Keratinocyte (primary cell): ENCODE measurements around the gene GOLPH3L.

Source experiments
- EZH2 ChIP-seq: IDR thresholded peaks from one replicate; pipeline ENCODE4 v1.6.1; 2012; ENCODE audit warnings: inconsistent platforms, mild to moderate bottlenecking, low read length, moderate library complexity
- TF ChIP-seq, protein P1 (sequence below), 3 experiments: IDR thresholded peaks in 1 of 3; conservative IDR thresholded peaks in 1 of 3; optimal IDR thresholded peaks in 1 of 3; 2 replicates in 2 of 3; 3 replicates in 1 of 3; pipeline versions ENCODE3 to v1.5.1; 2011; ENCODE audit warnings: low read length in 3 of 3, mild to moderate bottlenecking in 3 of 3, moderate library complexity in 2 of 3, control low read depth in 1 of 3, inconsistent platforms in 1 of 3; ENCODE audit not compliant: insufficient read depth in 2 of 3; ENCODE audit errors: extremely low read depth in 1 of 3

DNA sequence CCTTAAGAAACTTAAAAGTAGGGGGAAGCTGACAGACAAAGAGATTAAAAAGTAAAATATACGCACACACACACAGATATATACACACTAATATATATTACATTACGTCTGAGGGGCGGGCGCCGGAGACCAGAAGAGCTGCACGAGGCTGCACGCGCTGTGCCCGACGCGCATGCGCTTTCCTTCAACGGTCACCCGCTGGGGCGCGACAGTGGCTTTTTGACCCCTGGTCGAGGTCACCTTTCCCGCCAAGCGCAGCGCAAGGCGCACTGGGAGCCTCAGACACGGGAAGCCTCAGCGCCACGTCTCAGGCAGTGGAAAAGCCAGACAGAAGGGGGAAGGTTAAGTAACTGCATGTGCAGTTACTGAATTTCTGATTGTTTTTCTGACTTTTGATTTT is 23.7 kb upstream of the GOLPH3L start, which contains the start of gene HORMAD1:
- TF ChIP-seq, protein P1, sequence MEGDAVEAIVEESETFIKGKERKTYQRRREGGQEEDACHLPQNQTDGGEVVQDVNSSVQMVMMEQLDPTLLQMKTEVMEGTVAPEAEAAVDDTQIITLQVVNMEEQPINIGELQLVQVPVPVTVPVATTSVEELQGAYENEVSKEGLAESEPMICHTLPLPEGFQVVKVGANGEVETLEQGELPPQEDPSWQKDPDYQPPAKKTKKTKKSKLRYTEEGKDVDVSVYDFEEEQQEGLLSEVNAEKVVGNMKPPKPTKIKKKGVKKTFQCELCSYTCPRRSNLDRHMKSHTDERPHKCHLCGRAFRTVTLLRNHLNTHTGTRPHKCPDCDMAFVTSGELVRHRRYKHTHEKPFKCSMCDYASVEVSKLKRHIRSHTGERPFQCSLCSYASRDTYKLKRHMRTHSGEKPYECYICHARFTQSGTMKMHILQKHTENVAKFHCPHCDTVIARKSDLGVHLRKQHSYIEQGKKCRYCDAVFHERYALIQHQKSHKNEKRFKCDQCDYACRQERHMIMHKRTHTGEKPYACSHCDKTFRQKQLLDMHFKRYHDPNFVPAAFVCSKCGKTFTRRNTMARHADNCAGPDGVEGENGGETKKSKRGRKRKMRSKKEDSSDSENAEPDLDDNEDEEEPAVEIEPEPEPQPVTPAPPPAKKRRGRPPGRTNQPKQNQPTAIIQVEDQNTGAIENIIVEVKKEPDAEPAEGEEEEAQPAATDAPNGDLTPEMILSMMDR (optimal IDR thresholded peaks at IDR 0.05 in 1 of 3, IDR thresholded peaks at IDR 0.05 in 1 of 3, conservative IDR thresholded peaks at IDR 0.05 in 1 of 3; ENCODE audit: extremely low read depth in 1 of 3, insufficient read depth in 2 of 3, low read length in 3 of 3): no peak
- no peak for TF ChIP-seq EZH2
